Trophoblast cell (in vitro differentiated cells and primary cell): ENCODE measurements around the gene EXTL1.

Experiments
- DNase-seq, 2 donors: peaks; one replicate each; pipeline ENCODE4 v3.0.0-alpha.2; 2016
- H2AFZ ChIP-seq: 2 replicates; pipeline ENCODE4 v1.6.1; 2013; ENCODE audit warnings: low read length, moderate library complexity, mild to moderate bottlenecking; ENCODE audit not compliant: insufficient read depth, poor library complexity
- H2AK5ac ChIP-seq: 2 replicates; pipeline ENCODE4 v1.6.1; 2013; ENCODE audit warnings: mild to moderate bottlenecking, low read length
- H2BK120ac ChIP-seq: 2 replicates; pipeline ENCODE4 v1.6.1; 2013; ENCODE audit warnings: low read length, mild to moderate bottlenecking, moderate library complexity; ENCODE audit not compliant: insufficient read depth, poor library complexity
- H2BK12ac ChIP-seq: 2 replicates; pipeline ENCODE4 v1.6.1; 2013; ENCODE audit warnings: mild to moderate bottlenecking, low read length, moderate library complexity
- H2BK5ac ChIP-seq: 2 replicates; pipeline ENCODE4 v1.6.1; 2013; ENCODE audit warnings: low read length, low read depth, moderate library complexity, mild to moderate bottlenecking; ENCODE audit not compliant: poor library complexity
- H3K14ac ChIP-seq: 2 replicates; pipeline ENCODE4 v1.6.1; 2013; ENCODE audit warnings: mild to moderate bottlenecking, low read length
- H3K18ac ChIP-seq: 2 replicates; pipeline ENCODE4 v1.6.1; 2013; ENCODE audit warnings: mild to moderate bottlenecking, low read length
- H3K23ac ChIP-seq: 2 replicates; pipeline ENCODE4 v1.6.1; 2013; ENCODE audit warnings: low read length
- H3K27ac ChIP-seq: 2 replicates; pipeline ENCODE4 v1.5.1; 2013; ENCODE audit warnings: low read depth, mild to moderate bottlenecking, inconsistent platforms, low read length, moderate library complexity
- H3K27me3 ChIP-seq: 2 replicates; pipeline ENCODE4 v1.6.1; 2013; ENCODE audit warnings: inconsistent platforms, mild to moderate bottlenecking, low read length, moderate library complexity; ENCODE audit not compliant: insufficient read depth
- H3K36me3 ChIP-seq, 2 experiments: 1 replicate in 1 of 2; 2 replicates in 1 of 2; pipeline ENCODE4 v1.6.1; 2013; ENCODE audit warnings: low read length in 2 of 2, mild to moderate bottlenecking in 2 of 2, moderate library complexity in 1 of 2; ENCODE audit not compliant: insufficient read depth in 2 of 2, control insufficient read depth in 1 of 2
- H3K4ac ChIP-seq: 2 replicates; pipeline ENCODE4 v1.6.1; 2013; ENCODE audit warnings: low read depth, mild to moderate bottlenecking, low read length, moderate library complexity
- H3K4me1 ChIP-seq, 2 experiments: 1 replicate in 1 of 2; 2 replicates in 1 of 2; pipeline ENCODE4 v1.6.1; 2013; ENCODE audit warnings: low read length in 2 of 2, mild to moderate bottlenecking in 2 of 2, moderate library complexity in 1 of 2; ENCODE audit not compliant: insufficient read depth in 2 of 2, control insufficient read depth in 1 of 2
- H3K4me2 ChIP-seq: 2 replicates; pipeline ENCODE4 v1.6.1; 2013; ENCODE audit warnings: inconsistent platforms, mild to moderate bottlenecking, low read length, moderate library complexity
- H3K4me3 ChIP-seq: 2 replicates; pipeline ENCODE4 v1.5.1; 2013; ENCODE audit warnings: mild to moderate bottlenecking, low read depth, low read length, inconsistent platforms
- H3K79me1 ChIP-seq: one replicate; pipeline ENCODE4 v1.6.1; 2013; ENCODE audit warnings: low read length
- H3K79me2 ChIP-seq: 2 replicates; pipeline ENCODE4 v1.6.1; 2013; ENCODE audit warnings: low read length, mild to moderate bottlenecking; ENCODE audit not compliant: control insufficient read depth, insufficient read depth, poor library complexity
- H3K9ac ChIP-seq: 2 replicates; pipeline ENCODE4 v1.6.1; 2013; ENCODE audit warnings: mild to moderate bottlenecking, low read length
- H3K9me3 ChIP-seq: 2 replicates; pipeline ENCODE4 v1.6.1; 2013; ENCODE audit warnings: low read depth, mild to moderate bottlenecking, control low read depth, inconsistent platforms, low read length; ENCODE audit not compliant: insufficient read depth
- H4K12ac ChIP-seq: 2 replicates; pipeline ENCODE4 v1.6.1; 2013; ENCODE audit warnings: low read depth, mild to moderate bottlenecking, low read length, moderate library complexity
- H4K8ac ChIP-seq: 2 replicates; pipeline ENCODE4 v1.6.1; 2013; ENCODE audit warnings: low read depth, mild to moderate bottlenecking, low read length, moderate library complexity
- H4K91ac ChIP-seq: one replicate; pipeline ENCODE4 v1.6.1; 2013; ENCODE audit warnings: low read depth, mild to moderate bottlenecking, low read length, moderate library complexity
- WGBS: extraction: QIAGEN DNeasy Blood & Tissue Kit; methylation state at CpG from one replicate; pipeline ENCODE4 v1.1.7; 2013; ENCODE audit warnings: missing lambda C conversion rate; ENCODE audit not compliant: insufficient read length, insufficient coverage; ENCODE audit errors: extremely low coverage; 5-methylcytosine and 5-hydroxymethylcytosine counted together

Gene EXTL1

GRCh38 chr1:26081267-26082019, 59.9 kb downstream of the EXTL1 start:
- Histone ChIP-seq H3K14ac (no peak overlapping the region), H3K27me3 (no peaks in the 10 kb centered on the region), H2BK120ac (no peak overlapping the region), H3K23ac (no peak overlapping the region), H4K8ac (no peak overlapping the region), H4K91ac (no peak overlapping the region), H4K12ac (no peak overlapping the region), H2BK12ac (no peak overlapping the region), H3K4ac (no peak overlapping the region), H2BK5ac (no peak overlapping the region), H3K9me3 (peaks cover under 1% of the 10 kb centered on the region), H2AK5ac (peak overlapping the region; percentile 4), H2AFZ (no peak overlapping the region), H3K4me1 (peaks cover 7 to 12% of the 10 kb centered on the region in 2 experiments), H3K4me3 (no peak overlapping the region), H3K79me2 (no peaks in the 10 kb centered on the region), H3K79me1 (peaks cover 4% of the 10 kb centered on the region), H3K27ac (no peak overlapping the region), H3K36me3 (no peaks in the 10 kb centered on the region), H3K4me2 (no peak overlapping the region), H3K18ac (no peak overlapping the region), H3K9ac (no peak overlapping the region)
- no CpG with 5 or more reads among the region's 8 CpGs for WGBS
- DNase-seq: no peak

GRCh38 chr1:26082020-26082350, 60.4 kb downstream of the EXTL1 start:
- Histone ChIP-seq H2BK12ac (no peak overlapping the region), H4K91ac (no peak overlapping the region), H2AFZ (no peak overlapping the region)

GRCh38 chr1:26083208-26083607, 61.6 kb downstream of the EXTL1 start:
- Histone ChIP-seq H3K18ac (no peak overlapping the region), H2AK5ac (no peak overlapping the region), H3K4me2 (no peak overlapping the region), H2BK120ac (no peak overlapping the region), H3K79me1 (peaks cover 4% of the 10 kb centered on the region), H3K14ac (no peak overlapping the region), H3K9ac (no peak overlapping the region), H3K79me2 (no peaks in the 10 kb centered on the region), H3K4ac (no peak overlapping the region), H3K27ac (no peak overlapping the region), H3K4me1 (peaks cover 6 to 10% of the 10 kb centered on the region in 2 experiments), H3K27me3 (no peaks in the 10 kb centered on the region), H2BK5ac (no peak overlapping the region), H4K12ac (no peak overlapping the region), H3K36me3 (no peaks in the 10 kb centered on the region), H2AFZ (no peak overlapping the region), H4K91ac (no peak overlapping the region), H4K8ac (no peak overlapping the region), H3K9me3 (no peaks in the 10 kb centered on the region), H2BK12ac (no peak overlapping the region), H3K23ac (no peak overlapping the region), H3K4me3 (no peak overlapping the region)
- no CpG with 5 or more reads among the region's 5 CpGs for WGBS
- DNase-seq: peak in 1 of 2 donors; percentile 49

More at GRCh38 chr1:26082020-26082350, 60.4 kb downstream of the EXTL1 start:
- H4K12ac ChIP-seq: no peak overlapping the region
- no peaks in the 10 kb centered on the region for H3K79me2 ChIP-seq
- H3K4ac ChIP-seq: no peak overlapping the region
- DNase-seq: no peak
- no peak overlapping the region for H3K27ac ChIP-seq
- H2BK5ac ChIP-seq: no peak overlapping the region
- H3K9ac ChIP-seq: no peak overlapping the region
- no peak overlapping the region for H2BK120ac ChIP-seq
- H3K4me2 ChIP-seq: no peak overlapping the region
- H3K18ac ChIP-seq: no peak overlapping the region
- no peak overlapping the region for H3K14ac ChIP-seq
- no peak overlapping the region for H3K4me3 ChIP-seq
- H2AK5ac ChIP-seq: no peak overlapping the region
- no CpG with 5 or more reads among the region's 3 CpGs for WGBS
- H4K8ac ChIP-seq: no peak overlapping the region
- peaks cover 4% of the 10 kb centered on the region for H3K79me1 ChIP-seq
- no peaks in the 10 kb centered on the region for H3K36me3 ChIP-seq
- no peaks in the 10 kb centered on the region for H3K9me3 ChIP-seq
- H3K23ac ChIP-seq: no peak overlapping the region
- H3K4me1 ChIP-seq: peaks cover 7 to 12% of the 10 kb centered on the region in 2 experiments
- H3K27me3 ChIP-seq: no peaks in the 10 kb centered on the region

GRCh38 chr1:26084091-26084561, 62.6 kb downstream of the EXTL1 start:
- H3K23ac ChIP-seq: no peak overlapping the region
- DNase-seq: peak; percentile 49 to 75
- H3K4me1 ChIP-seq: peaks cover 2 to 3% of the 10 kb centered on the region in 2 experiments
- peaks cover 3% of the 10 kb centered on the region for H3K79me1 ChIP-seq
- no peak overlapping the region for H3K4me3 ChIP-seq
- no peaks in the 10 kb centered on the region for H3K9me3 ChIP-seq
- no peaks in the 10 kb centered on the region for H3K79me2 ChIP-seq
- H3K4ac ChIP-seq: no peak overlapping the region
- no peak overlapping the region for H3K18ac ChIP-seq
- H2BK5ac ChIP-seq: no peak overlapping the region
- no peak overlapping the region for H4K8ac ChIP-seq
- no peak overlapping the region for H4K12ac ChIP-seq
- H3K4me2 ChIP-seq: no peak overlapping the region
- no peak overlapping the region for H2BK120ac ChIP-seq
- H4K91ac ChIP-seq: no peak overlapping the region
- no peaks in the 10 kb centered on the region for H3K36me3 ChIP-seq
- no peak overlapping the region for H3K9ac ChIP-seq
- no peak overlapping the region for H3K27ac ChIP-seq
- no peak overlapping the region for H2BK12ac ChIP-seq
- no CpG with 5 or more reads among the region's 2 CpGs for WGBS
- H3K27me3 ChIP-seq: no peaks in the 10 kb centered on the region
- no peak overlapping the region for H3K14ac ChIP-seq
- no peak overlapping the region for H2AK5ac ChIP-seq
- no peak overlapping the region for H2AFZ ChIP-seq
